ES-I3 (cell line): Measurements from ENCODE around the gene TGFB2.

Experiments
- H3K36me3 ChIP-seq: 2 replicates; pipeline ENCODE4 v1.6.1; 2013; ENCODE audit warnings: mild to moderate bottlenecking, low read length, control low read depth, moderate library complexity; ENCODE audit not compliant: insufficient read depth
- H3K4me1 ChIP-seq: 2 replicates; pipeline ENCODE4 v1.6.1; 2013; ENCODE audit warnings: mild to moderate bottlenecking, control low read depth, low read length; ENCODE audit not compliant: insufficient read depth
- H3K9ac ChIP-seq: 2 replicates; pipeline ENCODE4 v1.6.1; 2013; ENCODE audit warnings: low read depth, mild to moderate bottlenecking, low read length, moderate library complexity
- H3K9me3 ChIP-seq: 2 replicates; pipeline ENCODE4 v1.6.1; 2013; ENCODE audit warnings: mild to moderate bottlenecking, low read length, moderate library complexity; ENCODE audit not compliant: control insufficient read depth, insufficient read depth

Gene TGFB2

DNA sequence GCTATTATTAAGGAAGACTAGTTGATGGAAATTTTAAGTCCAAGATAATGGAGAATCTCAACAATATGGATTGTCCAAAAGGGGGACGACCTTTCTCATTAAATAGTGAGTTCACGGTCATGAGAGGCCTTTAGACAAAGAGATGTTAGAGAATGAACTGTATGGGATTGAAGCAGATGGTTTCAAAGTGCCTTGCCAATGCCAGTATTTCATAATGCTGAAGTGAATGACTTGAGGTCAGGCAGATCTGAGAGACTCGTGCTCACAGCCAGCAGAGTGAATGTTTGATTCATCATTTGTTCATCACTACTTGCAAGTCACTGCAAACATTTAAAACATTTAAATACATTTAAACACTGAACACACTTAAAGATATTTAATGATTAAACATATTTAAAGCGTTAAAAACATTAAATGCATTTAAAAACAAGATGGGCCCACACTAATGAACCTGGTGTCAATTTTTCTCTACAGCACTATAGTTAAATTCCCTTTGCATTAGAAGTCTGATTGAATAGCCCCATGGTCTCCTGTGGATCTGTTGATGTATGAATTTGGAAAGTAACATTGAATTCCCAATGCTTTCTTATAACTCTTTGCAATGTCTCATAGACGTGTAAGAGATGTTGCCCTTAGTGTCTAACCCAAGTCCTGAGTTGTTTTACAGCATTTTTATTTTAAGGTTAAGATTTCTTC is 80.7 kb downstream of the TGFB2 start:
- H3K4me1 ChIP-seq: no peaks in the 10 kb centered on the region
- no peak overlapping the region for H3K9ac ChIP-seq
- H3K9me3 ChIP-seq: no peaks in the 10 kb centered on the region
- no peaks in the 10 kb centered on the region for H3K36me3 ChIP-seq

DNA sequence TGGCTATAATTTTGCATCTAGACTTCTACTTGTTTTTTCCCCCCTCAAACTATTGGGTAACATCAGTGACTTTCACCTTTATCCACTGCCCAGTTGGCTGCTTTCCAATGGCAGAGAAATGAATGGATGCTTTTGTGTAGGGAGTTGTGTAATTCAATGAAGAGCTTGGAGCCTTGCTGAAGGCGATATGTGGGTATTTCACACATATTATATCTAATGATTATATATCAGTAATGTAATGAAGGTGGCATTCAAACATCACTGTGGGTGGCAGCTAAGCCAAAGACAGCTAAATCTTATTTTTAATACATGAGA is 81.2 kb downstream of the TGFB2 start:
- Histone ChIP-seq H3K9ac (no peak overlapping the region), H3K9me3 (no peaks in the 10 kb centered on the region), H3K4me1 (no peaks in the 10 kb centered on the region), H3K36me3 (no peaks in the 10 kb centered on the region)

DNA sequence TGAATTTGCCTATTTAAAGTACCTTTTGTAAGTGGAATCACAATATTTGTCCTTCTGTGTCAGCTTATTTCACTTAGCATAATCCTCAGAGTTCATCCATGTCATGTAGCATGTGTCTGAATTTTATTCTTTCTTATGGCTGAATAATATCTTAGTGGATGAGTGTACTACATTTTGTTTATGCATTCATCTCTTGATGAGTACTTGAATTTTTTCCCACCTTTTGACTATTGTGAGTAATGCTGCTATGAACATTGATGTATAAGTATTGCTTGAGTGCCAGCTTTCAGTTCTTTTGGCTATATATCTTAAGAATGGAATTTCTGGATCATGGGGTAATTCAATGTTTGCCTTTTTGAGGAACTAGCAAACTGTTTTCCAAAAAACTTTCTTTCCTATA is 84.2 kb downstream of the TGFB2 start:
- Histone ChIP-seq H3K4me1 (no peaks in the 10 kb centered on the region), H3K9me3 (no peaks in the 10 kb centered on the region), H3K36me3 (no peaks in the 10 kb centered on the region), H3K9ac (no peak overlapping the region)

DNA sequence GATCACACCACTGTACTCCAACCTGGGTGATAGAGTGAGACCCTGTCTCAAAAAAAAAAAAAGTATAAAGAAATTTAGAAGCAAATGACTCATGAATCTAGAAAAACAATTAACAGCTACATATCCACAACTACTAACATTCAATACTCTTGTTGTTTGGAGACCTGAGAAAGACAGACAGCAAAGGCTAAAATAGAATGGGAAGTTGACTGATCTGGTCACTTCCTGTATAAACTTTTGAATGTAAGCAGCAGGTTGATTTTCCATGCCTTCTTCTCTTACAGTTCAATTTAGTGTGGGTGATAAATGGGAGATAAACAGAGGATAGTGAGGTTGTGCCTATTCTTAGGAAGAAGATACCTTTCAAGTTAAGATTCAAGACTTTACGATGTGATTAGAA is 85.2 kb downstream of the TGFB2 start:
- H3K4me1 ChIP-seq: no peaks in the 10 kb centered on the region
- H3K36me3 ChIP-seq: no peaks in the 10 kb centered on the region
- H3K9ac ChIP-seq: no peak overlapping the region
- H3K9me3 ChIP-seq: no peaks in the 10 kb centered on the region

DNA sequence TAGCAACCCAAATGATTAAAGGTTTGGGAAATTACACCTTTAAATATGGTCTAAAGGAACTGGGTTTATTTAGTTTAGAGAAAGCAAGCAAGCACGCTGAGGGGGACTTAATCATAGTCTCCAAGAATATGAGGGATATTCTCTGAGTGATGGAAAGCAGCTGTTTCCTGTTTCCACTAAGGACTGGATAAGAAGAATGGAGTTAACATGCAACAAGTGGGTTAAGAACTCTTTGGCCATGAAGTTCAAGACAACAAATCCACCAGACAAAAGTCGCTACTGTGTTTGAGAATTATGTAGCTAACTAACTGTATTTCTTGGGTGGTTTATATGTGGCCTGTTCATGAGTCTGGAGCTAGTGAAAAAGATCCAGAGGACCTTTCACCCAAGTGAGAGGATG is 85.7 kb downstream of the TGFB2 start:
- no peaks in the 10 kb centered on the region for H3K36me3 ChIP-seq
- no peak overlapping the region for H3K9ac ChIP-seq
- no peaks in the 10 kb centered on the region for H3K9me3 ChIP-seq
- H3K4me1 ChIP-seq: no peaks in the 10 kb centered on the region

DNA sequence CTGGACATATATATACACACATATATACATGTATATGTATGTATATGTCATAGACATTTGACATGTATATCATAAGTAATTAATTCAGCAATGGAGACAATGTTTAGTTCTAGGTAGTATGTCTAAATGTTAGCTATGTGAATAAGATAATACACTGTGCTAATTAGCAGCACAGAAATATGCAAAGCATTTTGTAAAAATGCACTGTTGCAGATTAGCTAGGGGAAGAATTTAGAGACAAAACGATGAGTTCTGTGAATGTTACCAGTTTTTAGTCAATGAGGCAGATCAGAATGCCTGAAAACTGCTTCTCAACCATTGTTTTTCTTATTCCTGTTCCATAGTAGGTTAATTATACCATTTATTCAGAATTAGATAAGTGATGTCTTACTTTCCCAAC is 86.3 kb downstream of the TGFB2 start:
- Histone ChIP-seq H3K9me3 (no peaks in the 10 kb centered on the region), H3K36me3 (no peaks in the 10 kb centered on the region), H3K9ac (no peak overlapping the region), H3K4me1 (no peaks in the 10 kb centered on the region)

DNA sequence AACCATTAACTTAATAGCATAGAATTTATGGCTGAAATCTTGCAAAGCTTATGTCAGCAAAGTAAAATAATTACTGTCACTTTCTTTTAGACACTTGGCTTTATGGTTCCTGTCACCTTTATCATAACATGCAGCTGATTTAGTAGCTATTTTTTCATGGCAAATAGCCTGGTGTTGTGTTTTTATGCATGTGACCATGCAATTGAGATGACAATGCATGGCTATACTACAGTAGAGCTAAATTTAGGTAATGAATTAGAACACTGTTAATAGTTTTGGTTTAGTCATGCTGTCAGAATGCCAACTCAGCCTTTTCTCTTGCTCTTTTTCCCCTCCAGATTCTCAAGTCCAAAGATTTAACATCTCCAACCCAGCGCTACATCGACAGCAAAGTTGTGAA is 88.6 kb downstream of the TGFB2 start:
- no peaks in the 10 kb centered on the region for H3K4me1 ChIP-seq
- no peaks in the 10 kb centered on the region for H3K9me3 ChIP-seq
- H3K36me3 ChIP-seq: no peaks in the 10 kb centered on the region
- no peak overlapping the region for H3K9ac ChIP-seq

DNA sequence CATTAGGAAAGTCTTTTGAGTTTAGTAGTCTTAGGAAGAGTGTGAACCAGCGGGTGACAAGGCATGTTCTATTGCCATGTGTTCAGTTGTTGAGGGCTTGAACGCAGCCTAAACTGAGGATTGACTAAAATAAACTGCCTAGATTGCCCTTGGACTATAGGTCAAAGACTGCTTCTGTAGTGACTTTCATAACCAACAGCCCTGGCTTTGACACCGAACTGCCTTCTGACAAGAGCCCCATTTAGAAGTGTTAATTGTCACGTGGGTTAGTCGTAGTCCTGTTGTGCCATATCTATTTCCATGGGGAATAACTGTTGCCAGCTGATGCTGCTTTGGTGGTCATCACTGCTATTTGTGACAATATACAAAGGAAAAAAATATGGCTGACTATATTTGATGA is 90.4 kb downstream of the TGFB2 start:
- H3K9me3 ChIP-seq: no peaks in the 10 kb centered on the region
- H3K36me3 ChIP-seq: no peaks in the 10 kb centered on the region
- no peak overlapping the region for H3K9ac ChIP-seq
- no peaks in the 10 kb centered on the region for H3K4me1 ChIP-seq

DNA sequence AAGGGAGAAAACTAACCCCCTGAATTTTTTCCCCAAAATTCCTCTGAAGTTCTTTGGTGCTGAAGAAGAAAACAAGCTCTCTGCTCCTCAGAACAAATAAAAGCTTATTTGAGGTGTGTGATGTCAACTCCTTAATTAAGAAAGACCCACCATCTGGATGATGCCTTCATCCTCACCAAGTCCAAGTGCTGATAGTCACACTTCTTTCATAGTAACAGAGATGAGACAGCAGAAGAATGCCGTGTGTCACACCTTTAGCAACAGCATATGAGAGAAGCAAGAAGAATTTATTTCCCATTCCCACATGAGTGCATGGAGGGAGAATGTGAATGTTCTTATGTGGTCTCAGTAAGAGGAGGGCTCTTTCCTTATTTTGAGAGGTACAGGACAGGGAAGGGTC is 91.2 kb downstream of the TGFB2 start:
- H3K9ac ChIP-seq: no peak overlapping the region
- no peaks in the 10 kb centered on the region for H3K4me1 ChIP-seq
- H3K36me3 ChIP-seq: no peaks in the 10 kb centered on the region
- no peaks in the 10 kb centered on the region for H3K9me3 ChIP-seq

DNA sequence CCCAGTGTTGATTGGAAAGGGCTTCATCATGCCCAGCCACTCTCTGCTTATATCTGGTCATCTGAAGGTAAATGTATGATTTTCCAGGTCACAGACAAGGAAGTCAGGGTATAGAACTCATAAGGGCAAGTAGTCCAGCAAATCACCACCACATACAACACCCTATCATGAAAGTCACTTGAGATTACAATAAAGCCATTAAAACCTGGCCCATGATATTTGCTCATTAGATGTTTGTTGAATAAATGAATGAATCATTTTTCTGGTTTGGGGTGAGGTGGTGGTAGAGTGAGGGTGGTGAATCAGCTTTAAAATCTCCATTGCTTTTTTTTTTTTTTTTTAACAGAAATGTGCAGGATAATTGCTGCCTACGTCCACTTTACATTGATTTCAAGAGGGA is 91.9 kb downstream of the TGFB2 start:
- no peak overlapping the region for H3K9ac ChIP-seq
- H3K36me3 ChIP-seq: no peaks in the 10 kb centered on the region
- no peaks in the 10 kb centered on the region for H3K9me3 ChIP-seq
- H3K4me1 ChIP-seq: no peaks in the 10 kb centered on the region

DNA sequence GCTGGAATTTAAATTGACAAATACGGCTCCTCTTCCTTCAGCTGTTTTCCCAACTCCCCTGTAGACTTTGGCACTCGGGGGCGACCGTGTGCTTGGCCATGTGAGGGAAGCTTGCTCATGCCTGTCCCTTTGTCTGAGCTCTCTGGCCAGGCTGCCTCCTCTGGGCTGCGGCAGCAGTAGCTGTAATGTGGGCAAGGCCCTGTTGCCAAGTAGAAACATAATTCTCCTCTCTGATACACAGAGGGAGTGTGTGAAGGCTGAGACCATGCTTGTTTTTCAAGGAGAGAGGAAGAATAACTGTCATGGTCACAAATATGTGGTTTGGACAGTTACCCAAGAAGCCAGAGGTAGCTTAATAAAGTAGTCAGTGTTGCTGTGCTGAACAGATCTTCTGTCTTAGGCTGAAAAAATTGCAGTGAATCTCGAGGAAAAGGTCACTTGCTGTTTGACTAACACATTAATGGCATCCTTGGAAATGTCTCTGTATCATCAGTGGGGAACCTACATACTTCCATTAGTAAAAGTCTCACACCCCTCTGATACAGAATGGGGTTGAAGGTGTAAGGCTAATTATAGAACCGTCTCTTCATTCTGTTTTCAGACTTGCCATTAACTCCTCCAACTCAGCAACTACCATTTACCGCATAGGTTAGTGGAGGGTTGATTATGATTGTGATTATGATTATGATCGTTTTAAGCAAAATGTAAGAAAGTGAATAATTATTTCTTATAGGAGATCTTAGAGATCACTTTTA is 94.6 kb downstream of the TGFB2 start:
- Histone ChIP-seq H3K9me3 (no peaks in the 10 kb centered on the region), H3K4me1 (no peaks in the 10 kb centered on the region), H3K36me3 (no peaks in the 10 kb centered on the region), H3K9ac (no peak overlapping the region)

DNA sequence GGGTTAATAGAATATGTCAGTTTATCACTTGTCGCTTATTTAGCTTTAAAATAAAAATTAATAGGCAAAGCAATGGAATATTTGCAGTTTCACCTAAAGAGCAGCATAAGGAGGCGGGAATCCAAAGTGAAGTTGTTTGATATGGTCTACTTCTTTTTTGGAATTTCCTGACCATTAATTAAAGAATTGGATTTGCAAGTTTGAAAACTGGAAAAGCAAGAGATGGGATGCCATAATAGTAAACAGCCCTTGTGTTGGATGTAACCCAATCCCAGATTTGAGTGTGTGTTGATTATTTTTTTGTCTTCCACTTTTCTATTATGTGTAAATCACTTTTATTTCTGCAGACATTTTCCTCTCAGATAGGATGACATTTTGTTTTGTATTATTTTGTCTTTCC is 98.1 kb downstream of the TGFB2 start:
- H3K9ac ChIP-seq: no peak overlapping the region

DNA sequence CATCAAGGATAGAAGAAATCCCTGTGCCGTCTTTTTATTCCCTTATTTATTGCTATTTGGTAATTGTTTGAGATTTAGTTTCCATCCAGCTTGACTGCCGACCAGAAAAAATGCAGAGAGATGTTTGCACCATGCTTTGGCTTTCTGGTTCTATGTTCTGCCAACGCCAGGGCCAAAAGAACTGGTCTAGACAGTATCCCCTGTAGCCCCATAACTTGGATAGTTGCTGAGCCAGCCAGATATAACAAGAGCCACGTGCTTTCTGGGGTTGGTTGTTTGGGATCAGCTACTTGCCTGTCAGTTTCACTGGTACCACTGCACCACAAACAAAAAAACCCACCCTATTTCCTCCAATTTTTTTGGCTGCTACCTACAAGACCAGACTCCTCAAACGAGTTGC is 99.0 kb downstream of the TGFB2 start:
- H3K9me3 ChIP-seq: no peaks in the 10 kb centered on the region
- no peak overlapping the region for H3K9ac ChIP-seq

More for the DNA sequence above, 98.1 kb downstream of the TGFB2 start:
- H3K36me3 ChIP-seq: no peaks in the 10 kb centered on the region
- no peaks in the 10 kb centered on the region for H3K9me3 ChIP-seq
- no peaks in the 10 kb centered on the region for H3K4me1 ChIP-seq

DNA sequence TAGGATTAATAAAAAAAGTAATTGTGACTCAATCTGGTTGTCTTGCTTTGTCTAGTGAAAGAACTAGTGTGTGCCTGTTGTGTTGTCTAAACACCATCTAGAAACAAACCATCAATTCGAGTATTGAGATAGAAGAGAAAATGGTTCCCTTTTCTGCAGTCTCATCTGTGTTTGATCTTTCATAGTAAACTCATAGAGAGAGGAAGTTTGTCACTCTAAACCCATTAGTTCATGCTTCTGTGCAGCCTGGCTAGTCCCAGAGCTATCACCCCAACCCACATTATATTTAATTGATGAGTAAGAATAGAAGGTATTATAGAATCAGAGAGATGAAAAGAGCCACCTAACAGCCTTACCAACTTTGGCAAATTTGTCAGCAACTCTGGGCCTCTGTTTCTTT is 99.5 kb downstream of the TGFB2 start:
- H3K9me3 ChIP-seq: no peaks in the 10 kb centered on the region
- H3K36me3 ChIP-seq: no peaks in the 10 kb centered on the region
- no peaks in the 10 kb centered on the region for H3K4me1 ChIP-seq
- no peak overlapping the region for H3K9ac ChIP-seq

More for the DNA sequence above, 99.0 kb downstream of the TGFB2 start:
- Histone ChIP-seq H3K4me1 (no peaks in the 10 kb centered on the region), H3K36me3 (no peaks in the 10 kb centered on the region)

DNA sequence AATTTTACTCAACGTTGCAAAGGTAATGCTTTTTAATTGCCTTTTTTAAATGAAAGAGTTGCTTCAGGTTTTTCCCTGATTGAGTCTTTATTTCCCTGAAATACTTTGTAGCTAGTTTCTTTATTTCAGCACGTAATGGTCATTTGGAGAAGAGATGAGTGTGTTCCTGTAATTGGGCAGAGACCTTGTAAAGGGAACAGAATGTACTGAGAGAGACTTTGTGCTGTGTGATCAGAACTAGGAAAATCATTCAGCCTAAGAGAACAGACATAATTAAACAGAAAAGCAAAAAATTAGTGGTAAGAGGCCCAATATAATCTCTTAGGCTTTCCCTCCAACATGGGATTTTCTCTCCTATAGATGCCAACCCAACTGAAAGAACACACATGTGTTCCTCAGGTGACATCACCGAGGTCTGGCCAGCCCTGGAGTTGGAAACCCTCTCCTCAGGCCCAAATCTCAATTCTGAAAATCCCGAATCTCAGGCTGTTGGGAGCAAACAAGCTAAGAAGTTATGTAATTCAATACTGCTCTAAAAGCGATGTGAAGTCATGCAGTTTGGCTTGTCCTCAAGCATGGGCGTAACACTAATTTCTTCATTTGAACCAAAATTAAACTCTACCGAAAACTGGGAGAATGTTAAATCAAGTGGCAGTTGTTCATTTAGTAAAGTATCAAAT is 102.0 kb downstream of the TGFB2 start:
- no peaks in the 10 kb centered on the region for H3K36me3 ChIP-seq
- H3K9me3 ChIP-seq: no peaks in the 10 kb centered on the region
- H3K9ac ChIP-seq: no peak overlapping the region
- H3K4me1 ChIP-seq: no peaks in the 10 kb centered on the region
